GM12865 (cell line): ENCODE results near the gene NET1.
A peak's percentile ranks its signal among the peaks of the same experiment; 100 is the strongest.

ENCODE experiments used
- DNase-seq: peaks from one replicate; pipeline ENCODE4 v3.0.0; 2010; ENCODE audit warnings: low read depth
- H3K4me3 ChIP-seq: 2 replicates; pipeline ENCODE4 v1.5.1; 2011; ENCODE audit warnings: mild to moderate bottlenecking, low read depth, low read length, control low read depth
- CTCF ChIP-seq: IDR thresholded peaks from 2 replicates; pipeline ENCODE4 v1.5.1; 2011; ENCODE audit warnings: low read length, control low read depth, low read depth, inconsistent platforms; ENCODE audit not compliant: insufficient read depth; ENCODE audit errors: missing control alignments

NET1 gene

GRCh38 chr10:5433182-5433581, 20.8 kb downstream of the NET1 start:
- DNase-seq, result no peak

GRCh38 chr10:5434017-5434753, 21.8 kb downstream of the NET1 start:
- no peak overlapping the region for H3K4me3 ChIP-seq
- peak; percentile 36 for DNase-seq
- peak; percentile 51 for TF ChIP-seq CTCF

More at GRCh38 chr10:5433182-5433581, 20.8 kb downstream of the NET1 start:
- no peak overlapping the region for H3K4me3 ChIP-seq
- no peak for TF ChIP-seq CTCF

GRCh38 chr10:5435328-5435727, 23.0 kb downstream of the NET1 start:
- DNase-seq, result no peak
- no peak for TF ChIP-seq CTCF
- no peak overlapping the region for H3K4me3 ChIP-seq

GRCh38 chr10:5440206-5440605, 27.8 kb downstream of the NET1 start:
- no peak for TF ChIP-seq CTCF
- no peak for DNase-seq

GRCh38 chr10:5441106-5441505, 28.7 kb downstream of the NET1 start:
- TF ChIP-seq CTCF, result no peak
- H3K4me3 ChIP-seq, result no peak overlapping the region
- DNase-seq, result no peak

More at GRCh38 chr10:5440206-5440605, 27.8 kb downstream of the NET1 start:
- H3K4me3 ChIP-seq, result no peak overlapping the region

GRCh38 chr10:5442065-5442989, 30.0 kb downstream of the NET1 start:
- no peak overlapping the region for H3K4me3 ChIP-seq
- DNase-seq, result peak; percentile 59
- TF ChIP-seq CTCF, result peak; percentile 58

GRCh38 chr10:5442990-5443370, 30.6 kb downstream of the NET1 start:
- DNase-seq, result no peak
- no peak overlapping the region for H3K4me3 ChIP-seq
- TF ChIP-seq CTCF, result no peak
